Glutamatergic neuron (in vitro differentiated cells): ENCODE results near the gene HSPG2. TPM values are rescaled to one million over a fixed set of nuclear protein-coding genes. Genes with fewer than 3 reads are reported as not detected.

Experiments
- DNase-seq: peaks from one replicate; pipeline ENCODE4 v3.0.0; 2022
- H3K27ac Mint-ChIP-seq: one replicate; pipeline ENCODE4 v1.8.0; 2020; ENCODE audit warnings: mild to moderate bottlenecking, mixed read lengths, inconsistent platforms; ENCODE audit not compliant: unreplicated experiment
- H3K27me3 Mint-ChIP-seq: one replicate; pipeline ENCODE4 v1.8.0; 2020; ENCODE audit warnings: mild to moderate bottlenecking, moderate library complexity, mixed read lengths, inconsistent platforms; ENCODE audit not compliant: unreplicated experiment
- H3K36me3 Mint-ChIP-seq: one replicate; pipeline ENCODE4 v1.8.0; 2020; ENCODE audit warnings: mild to moderate bottlenecking, mixed read lengths, inconsistent platforms; ENCODE audit not compliant: unreplicated experiment
- H3K4me1 Mint-ChIP-seq: one replicate; pipeline ENCODE4 v1.8.0; 2020; ENCODE audit warnings: mild to moderate bottlenecking, low read depth, mixed read lengths, inconsistent platforms; ENCODE audit not compliant: unreplicated experiment
- H3K4me3 Mint-ChIP-seq: one replicate; pipeline ENCODE4 v1.8.0; 2020; ENCODE audit warnings: mild to moderate bottlenecking, mixed read lengths, inconsistent platforms; ENCODE audit not compliant: unreplicated experiment
- H3K9me3 Mint-ChIP-seq: one replicate; pipeline ENCODE4 v1.8.0; 2020; ENCODE audit warnings: mild to moderate bottlenecking, moderate library complexity, mixed read lengths, inconsistent platforms; ENCODE audit not compliant: unreplicated experiment
- CTCF ChIP-seq: fragments of 200-600 bp; sonication (generic); IDR thresholded peaks from one replicate; pipeline ENCODE4 v1.5.0; 2021; ENCODE audit not compliant: partially characterized antibody, unreplicated experiment
- total RNA-seq: library from RNA; stranded (reverse); fragmentation: NEBNext Ultra II Directional; extraction: Animal tissue kit (Norgen Biotek cat#: 25700); gene quantifications from one replicate; pipeline ENCODE4 v1.2.1, GENCODE V29; 2021; ENCODE audit not compliant: unreplicated experiment

Gene HSPG2
- total RNA-seq, 1 donor from 2014 or later: 3.3 TPM

GRCh38 chr1:21904454-21904703 is 32.7 kb downstream of the HSPG2 start:
- H3K36me3 Mint-ChIP-seq: no peaks in the 10 kb centered on the region
- H3K27ac Mint-ChIP-seq: no peak overlapping the region
- H3K4me1 Mint-ChIP-seq: peaks cover 4% of the 10 kb centered on the region
- no peak overlapping the region for H3K4me3 Mint-ChIP-seq
- peaks cover 4% of the 10 kb centered on the region for H3K27me3 Mint-ChIP-seq
- peaks cover 2% of the 10 kb centered on the region for H3K9me3 Mint-ChIP-seq
- DNase-seq: no peak
- TF ChIP-seq CTCF: no peak

- H3K4me1 Mint-ChIP-seq: peaks cover 6% of the 10 kb centered on the region
- no peaks in the 10 kb centered on the region for H3K36me3 Mint-ChIP-seq
- no peak overlapping the region for H3K27ac Mint-ChIP-seq
- H3K9me3 Mint-ChIP-seq: peaks cover 2% of the 10 kb centered on the region
- H3K27me3 Mint-ChIP-seq: peaks cover 4% of the 10 kb centered on the region
- TF ChIP-seq CTCF: no peak
- DNase-seq: no peak
- H3K4me3 Mint-ChIP-seq: no peak overlapping the region
Measured at GRCh38 chr1:21903638-21904453, 33.3 kb downstream of the HSPG2 start.

GRCh38 chr1:21902026-21903012 is 34.8 kb downstream of the HSPG2 start:
- peaks cover 2% of the 10 kb centered on the region for H3K9me3 Mint-ChIP-seq
- DNase-seq: no peak
- no peak for TF ChIP-seq CTCF
- H3K27me3 Mint-ChIP-seq: peaks cover 4% of the 10 kb centered on the region
- H3K4me3 Mint-ChIP-seq: no peak overlapping the region
- H3K36me3 Mint-ChIP-seq: no peaks in the 10 kb centered on the region
- H3K4me1 Mint-ChIP-seq: peaks cover 8% of the 10 kb centered on the region
- no peak overlapping the region for H3K27ac Mint-ChIP-seq

GRCh38 chr1:21901473-21901847 is 35.6 kb downstream of the HSPG2 start:
- no peak for TF ChIP-seq CTCF
- Mint-ChIP-seq H3K27ac (no peak overlapping the region), H3K4me1 (peaks cover 8% of the 10 kb centered on the region), H3K9me3 (peaks cover 2% of the 10 kb centered on the region), H3K36me3 (no peaks in the 10 kb centered on the region), H3K4me3 (no peak overlapping the region), H3K27me3 (peaks cover 6% of the 10 kb centered on the region)
- DNase-seq: no peak
